Activated CD8-positive, alpha-beta T cell treated with anti-CD3 and anti-CD28 coated beads for 36 hours (primary cell): ENCODE measurements around the gene SLX9. TPM values are rescaled to one million over a fixed set of nuclear protein-coding genes. Genes with fewer than 3 reads are reported as not detected.

Experiments used
- ATAC-seq: fragments of 200-7000 bp; cut with Tn5 transposase; one replicate; pipeline ENCODE4 v1.10.0; 2021; ENCODE audit warnings: mild to moderate bottlenecking, moderate library complexity
- CTCF ChIA-PET: fragments of 350-600 bp; sonication (Branson Sonifier 250); formaldehyde crosslinking; loops from one replicate; lab custom pipeline; 2021; ENCODE audit warnings: antibody characterized with exemption; lab: Charles Lee
- POLR2A ChIA-PET: fragments of 350-600 bp; sonication (Branson Sonifier 250); formaldehyde crosslinking; loops from one replicate; lab custom pipeline; 2021; ENCODE audit warnings: antibody characterized with exemption; lab: Charles Lee
- DNase-seq: peaks from one replicate; pipeline ENCODE4 v3.0.0-alpha.2; 2020
- H3K27ac Mint-ChIP-seq: one replicate; pipeline ENCODE4 v1.8.0; 2021; ENCODE audit warnings: mild to moderate bottlenecking, mixed read lengths
- H3K27me3 Mint-ChIP-seq: one replicate; pipeline ENCODE4 v1.8.0; 2021; ENCODE audit warnings: mixed read lengths
- H3K36me3 Mint-ChIP-seq: one replicate; pipeline ENCODE4 v1.8.0; 2021; ENCODE audit warnings: low read depth, mixed read lengths
- H3K4me1 Mint-ChIP-seq: one replicate; pipeline ENCODE4 v1.8.0; 2021; ENCODE audit warnings: low read depth, mixed read lengths
- H3K4me3 Mint-ChIP-seq: one replicate; pipeline ENCODE4 v1.8.0; 2021; ENCODE audit warnings: mild to moderate bottlenecking, moderate library complexity, mixed read lengths
- H3K9me3 Mint-ChIP-seq: one replicate; pipeline ENCODE4 v1.8.0; 2021; ENCODE audit warnings: mixed read lengths
- CTCF ChIP-seq: fragments of 200-600 bp; IDR thresholded peaks from one replicate; pipeline ENCODE4 v1.8.0; 2022; ENCODE audit warnings: antibody characterized with exemption, mild to moderate bottlenecking
- intact Hi-C: fragments of 100-400 bp; cut with micrococcal nuclease; formaldehyde crosslinking; loops from one replicate; pipeline ENCODE4 v1.10.0; 2022
- total RNA-seq, 2 experiments: library from RNA; stranded (reverse); gene quantifications; one replicate each; pipeline ENCODE4 v1.2.3, GENCODE V29; 2021

SLX9 gene
- total RNA-seq, 2 experiments from 2014 or later = 76.0 to 76.5 TPM

GRCh38 chr21:44998086-44998620, 58.3 kb downstream of the SLX9 start:
- ChIA-PET POLR2A (no interaction called here), CTCF (interaction anchor here (0.7 kb wide), 1 partner anchor 130 kb away, joined by 3 read pairs; no protein-coding TSS in a partner anchor)
- Mint-ChIP-seq H3K9me3 (no peaks in the 10 kb centered on the region), H3K36me3 (no peaks in the 10 kb centered on the region), H3K4me1 (no peaks in the 10 kb centered on the region), H3K27me3 (no peaks in the 10 kb centered on the region), H3K27ac (no peak overlapping the region), H3K4me3 (no peak overlapping the region)
- intact Hi-C loops = no loop called here
- DNase-seq (no peak), ATAC-seq (no peak)
- no peak for TF ChIP-seq CTCF

DNA sequence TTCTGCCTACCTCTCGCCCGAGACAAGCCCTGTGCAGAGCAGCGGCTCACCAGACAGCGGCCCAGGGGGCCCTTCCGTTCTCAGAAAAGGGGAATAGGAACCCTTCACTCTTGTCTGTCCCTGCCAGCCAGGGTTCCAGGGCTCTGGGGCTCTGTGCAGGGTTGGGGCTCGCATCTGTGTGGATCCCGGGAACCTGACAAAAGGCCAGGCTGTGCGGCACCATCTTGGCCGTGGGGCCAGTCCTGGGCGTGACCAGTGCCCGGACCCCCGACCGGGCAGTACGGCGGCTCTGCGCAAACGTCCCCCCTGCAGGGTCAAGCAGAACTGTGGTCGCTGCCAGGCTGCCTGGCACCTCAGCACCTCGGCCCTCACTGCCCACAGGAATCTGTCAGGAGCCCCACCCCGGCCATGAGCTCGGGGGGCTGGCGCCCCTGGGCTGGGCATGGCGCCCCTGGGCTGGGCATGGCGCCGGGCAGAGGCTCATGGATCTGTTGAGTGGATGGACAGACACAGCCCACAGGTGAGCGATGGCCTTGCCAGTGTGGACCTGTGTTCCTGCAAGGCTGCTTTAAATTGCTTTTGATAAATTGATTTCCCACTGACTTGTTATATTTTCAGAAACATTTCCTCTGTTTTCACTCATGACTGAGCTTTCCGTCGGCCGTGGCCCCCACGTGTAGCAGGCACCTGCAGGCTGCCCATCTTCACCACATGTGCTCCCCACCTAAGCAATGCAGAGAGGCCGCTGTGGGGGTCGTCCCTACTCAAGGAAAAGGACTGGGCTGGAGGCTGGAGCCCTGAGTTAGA, 59.0 kb downstream of the SLX9 start:
- ChIA-PET CTCF (no interaction called here), POLR2A (interaction anchor here (0.8 kb wide), 1 partner anchor 127 kb away, joined by 4 read pairs; no protein-coding TSS in a partner anchor)
- no peak for DNase-seq
- Mint-ChIP-seq H3K27me3 (no peaks in the 10 kb centered on the region), H3K9me3 (no peaks in the 10 kb centered on the region), H3K27ac (no peak overlapping the region), H3K4me1 (no peaks in the 10 kb centered on the region), H3K36me3 (no peaks in the 10 kb centered on the region), H3K4me3 (no peak overlapping the region)
- intact Hi-C loops = no loop called here
- ATAC-seq = no peak
- no peak for TF ChIP-seq CTCF

GRCh38 chr21:44999428-44999971, 59.7 kb downstream of the SLX9 start:
- no peak for TF ChIP-seq CTCF
- intact Hi-C loops = no loop called here
- no peak for ATAC-seq
- Mint-ChIP-seq H3K36me3 (no peaks in the 10 kb centered on the region), H3K4me3 (no peak overlapping the region), H3K9me3 (no peaks in the 10 kb centered on the region), H3K27ac (no peak overlapping the region), H3K4me1 (peaks cover under 1% of the 10 kb centered on the region), H3K27me3 (no peaks in the 10 kb centered on the region)
- ChIA-PET POLR2A (interaction anchor here (0.8 kb wide), 1 partner anchor 126 kb away, joined by 4 read pairs; no protein-coding TSS in a partner anchor), CTCF (no interaction called here)
- DNase-seq = no peak

- ATAC-seq = no peak
- DNase-seq = no peak
- ChIA-PET POLR2A (no interaction called here), CTCF (interaction anchor here (1.1 kb wide), 1 partner anchor 138 kb away, joined by 3 read pairs; no protein-coding TSS in a partner anchor)
- H3K4me1 Mint-ChIP-seq = peaks cover 6% of the 10 kb centered on the region
- intact Hi-C loops = no loop called here
- no peaks in the 10 kb centered on the region for H3K27me3 Mint-ChIP-seq
- no peaks in the 10 kb centered on the region for H3K36me3 Mint-ChIP-seq
- TF ChIP-seq CTCF = no peak
- no peak overlapping the region for H3K27ac Mint-ChIP-seq
- H3K4me3 Mint-ChIP-seq = no peak overlapping the region
- H3K9me3 Mint-ChIP-seq = no peaks in the 10 kb centered on the region
These were observed 60.3 kb downstream of the SLX9 start for GRCh38 chr21:44999972-45000636.
